Head of caudate nucleus (tissue), 42 donors: ENCODE data around the gene ITGB2.

Experiments used
- DNase-seq, 42 donors: peaks; one replicate each; pipeline versions ENCODE4 v3.0.0 to v3.0.0-alpha.2; 2020 to 2021; ENCODE audit warnings: mixed read lengths in 7 of 42
- intact Hi-C: fragments of 100-400 bp; cut with DNase I; formaldehyde crosslinking; loops from one replicate; pipeline ENCODE4 v1.15.0; 2022

The ITGB2 gene

DNA sequence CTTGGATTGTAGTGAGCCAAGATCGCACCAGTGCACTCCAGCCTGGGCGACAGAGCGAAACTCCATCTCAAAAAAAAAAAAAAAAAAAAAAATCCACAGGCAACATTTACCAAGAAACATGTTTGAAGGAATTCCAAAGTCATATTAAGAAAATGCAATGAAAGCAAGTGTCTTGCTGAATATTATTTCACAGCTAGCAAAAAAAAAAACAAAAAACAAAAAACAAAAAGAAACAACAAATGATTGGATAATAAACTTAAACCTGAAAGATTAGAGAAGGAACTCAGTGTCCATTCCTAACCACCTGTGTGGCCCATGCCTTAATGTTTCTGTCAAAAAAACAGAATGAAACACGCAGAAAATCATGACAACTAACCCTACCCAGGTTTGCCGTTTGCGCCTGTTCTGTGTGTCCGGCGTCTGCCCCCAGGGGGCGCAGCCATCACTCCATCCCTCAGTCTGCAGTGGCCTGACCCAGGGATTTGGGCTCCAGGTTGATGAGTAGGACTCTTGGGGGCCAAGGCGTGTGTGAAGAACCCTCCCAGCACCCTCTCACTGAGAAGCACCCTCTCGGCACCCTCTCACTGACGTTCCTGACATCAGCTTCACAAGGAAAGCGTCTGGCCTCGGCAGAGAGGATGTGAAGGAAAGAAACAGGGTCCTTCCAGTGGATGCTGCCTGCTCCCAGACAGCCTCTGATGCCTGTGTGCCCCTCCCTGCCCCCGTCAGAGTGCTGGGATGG is 28.0 kb downstream of the ITGB2 start:
- peak in 40 of 42 donors; percentile 26 to 83 (median 62) for DNase-seq
- intact Hi-C loops, result no loop called here

DNA sequence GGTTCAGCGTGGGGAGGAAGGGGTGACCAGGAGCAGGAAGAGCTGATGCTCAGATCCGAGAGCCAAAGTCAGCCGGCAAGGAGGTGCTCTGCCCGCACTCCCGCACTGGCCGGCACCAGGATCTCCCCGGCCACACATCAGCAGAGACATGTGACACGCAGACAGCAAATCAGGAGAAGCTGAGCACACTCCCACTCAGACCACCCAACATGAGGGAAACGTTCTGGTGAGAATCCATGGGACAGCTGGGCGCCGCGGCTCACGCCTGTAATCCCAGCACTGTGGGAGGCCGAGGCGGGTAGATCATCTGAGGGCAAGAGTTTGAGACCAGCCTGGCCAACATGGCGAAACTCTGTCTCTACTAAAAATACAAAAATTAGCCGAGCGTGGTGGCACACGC is 28.6 kb downstream of the ITGB2 start:
- intact Hi-C loops, result no loop called here
- DNase-seq, result no peak

DNA sequence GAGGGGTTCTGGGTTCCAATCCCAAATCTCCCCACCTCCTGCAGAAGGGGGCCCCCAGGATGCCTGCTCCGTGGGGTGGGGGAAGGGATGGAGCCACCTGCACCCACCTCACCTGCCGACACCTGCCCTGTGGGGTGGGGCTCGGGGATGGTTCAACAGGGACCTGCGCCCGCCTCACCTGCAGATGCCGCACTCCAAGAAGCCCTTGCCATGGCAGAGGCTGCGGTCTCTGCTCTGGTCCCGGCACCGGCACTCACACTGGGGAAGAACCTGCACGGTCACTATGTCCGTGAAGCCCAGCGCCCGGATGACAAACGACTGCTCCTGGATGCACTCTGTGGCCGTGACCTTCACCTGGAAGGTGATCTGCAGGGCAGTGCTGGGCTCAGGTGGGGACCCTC is 29.1 kb downstream of the ITGB2 start:
- no peak for DNase-seq
- intact Hi-C loops, result no loop called here

DNA sequence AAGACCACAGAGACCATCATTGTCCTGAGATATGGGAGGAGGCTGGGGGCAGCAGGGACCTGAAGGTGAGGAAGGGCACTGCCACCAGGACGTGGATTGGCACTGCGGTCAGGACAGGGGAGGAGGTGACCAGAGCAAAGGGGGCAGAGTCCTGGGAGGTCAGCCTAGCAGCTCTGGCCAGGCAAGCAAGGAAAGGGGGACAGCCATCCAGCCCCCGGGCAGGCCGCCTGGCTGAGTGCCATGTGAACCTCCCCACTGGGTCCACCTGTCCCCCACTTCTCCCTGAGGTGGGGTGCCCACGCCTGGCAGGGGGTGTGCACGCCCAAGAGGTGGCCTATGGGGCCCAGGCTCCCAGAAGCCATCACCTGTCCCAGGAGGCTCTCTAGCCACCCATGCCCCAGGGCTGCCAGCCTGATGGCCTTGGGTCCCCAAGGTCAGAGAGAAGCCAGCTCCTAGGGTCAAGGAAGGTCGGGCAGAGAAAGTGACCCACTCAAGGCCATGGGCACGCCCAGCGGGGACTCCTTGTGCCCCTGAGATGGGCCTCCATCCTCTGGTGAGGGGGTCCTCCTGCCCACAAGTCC is 29.6 kb downstream of the ITGB2 start:
- intact Hi-C loops, result no loop called here

DNA sequence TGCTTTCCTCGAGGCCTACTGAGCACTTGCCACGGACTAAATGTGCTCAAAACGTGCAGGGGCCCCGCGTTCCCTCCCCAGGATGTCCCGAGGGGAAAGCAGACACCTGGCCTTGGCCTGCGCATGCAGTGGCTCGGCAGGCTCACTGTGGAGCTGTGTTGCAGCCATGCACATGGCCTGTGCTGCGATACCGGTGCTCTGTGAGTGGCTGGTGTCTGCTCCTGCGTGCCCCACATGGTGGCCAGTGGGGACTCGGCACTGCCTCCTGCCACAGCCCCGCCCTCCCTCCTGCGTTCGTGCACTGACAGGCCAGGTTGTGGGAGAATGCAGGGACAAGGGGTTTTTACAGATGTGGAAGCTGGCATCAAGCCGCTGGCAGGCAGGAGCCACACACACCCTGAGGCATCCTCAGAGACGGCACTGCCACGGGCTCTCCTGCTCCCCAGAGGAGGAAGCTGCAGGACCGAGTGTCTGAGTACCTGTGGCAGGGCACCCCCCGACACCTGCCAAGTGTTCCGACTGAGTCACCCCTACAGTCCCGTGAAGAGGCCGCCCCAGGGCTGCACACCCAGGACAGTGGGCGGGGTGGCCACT is 30.3 kb downstream of the ITGB2 start:
- DNase-seq, result no peak
- intact Hi-C loops, result no loop called here

More for the DNA sequence above, 29.6 kb downstream of the ITGB2 start:
- no peak for DNase-seq

DNA sequence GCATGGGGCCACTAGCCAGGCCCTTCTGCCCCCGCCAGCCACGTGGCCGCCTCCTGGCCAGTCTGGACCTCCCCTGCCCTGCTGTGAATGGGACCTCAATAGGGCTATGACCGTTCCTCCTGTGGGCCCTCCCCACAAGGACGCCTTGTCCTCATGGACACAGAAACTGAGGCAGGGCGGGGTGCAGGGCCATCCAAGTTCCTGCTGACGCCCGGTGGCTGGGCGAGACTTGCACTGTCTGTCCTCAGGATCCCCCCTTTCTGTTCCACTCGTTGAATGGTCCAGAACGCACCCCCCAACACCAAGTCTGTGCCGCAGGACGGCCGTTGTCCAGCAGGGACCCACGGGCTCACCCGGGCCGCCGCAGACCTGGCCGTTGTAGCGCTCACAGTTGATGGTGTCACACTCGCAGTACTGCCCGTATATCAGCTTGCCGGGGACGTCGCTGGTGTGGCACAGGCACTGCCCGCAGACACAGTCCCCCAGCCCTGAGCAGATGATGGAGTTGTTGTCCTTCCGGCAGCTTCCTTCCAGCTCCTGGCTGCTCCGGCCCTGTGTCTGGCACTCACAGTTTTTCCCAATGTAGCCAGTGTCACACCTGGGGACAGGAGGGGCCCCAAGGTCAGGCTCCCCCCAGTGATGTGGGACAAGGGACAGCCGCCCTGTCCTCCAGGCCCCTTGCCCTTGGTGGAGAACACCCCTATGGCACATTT is 30.9 kb downstream of the ITGB2 start:
- DNase-seq, result no peak
- intact Hi-C loops, result no loop called here

DNA sequence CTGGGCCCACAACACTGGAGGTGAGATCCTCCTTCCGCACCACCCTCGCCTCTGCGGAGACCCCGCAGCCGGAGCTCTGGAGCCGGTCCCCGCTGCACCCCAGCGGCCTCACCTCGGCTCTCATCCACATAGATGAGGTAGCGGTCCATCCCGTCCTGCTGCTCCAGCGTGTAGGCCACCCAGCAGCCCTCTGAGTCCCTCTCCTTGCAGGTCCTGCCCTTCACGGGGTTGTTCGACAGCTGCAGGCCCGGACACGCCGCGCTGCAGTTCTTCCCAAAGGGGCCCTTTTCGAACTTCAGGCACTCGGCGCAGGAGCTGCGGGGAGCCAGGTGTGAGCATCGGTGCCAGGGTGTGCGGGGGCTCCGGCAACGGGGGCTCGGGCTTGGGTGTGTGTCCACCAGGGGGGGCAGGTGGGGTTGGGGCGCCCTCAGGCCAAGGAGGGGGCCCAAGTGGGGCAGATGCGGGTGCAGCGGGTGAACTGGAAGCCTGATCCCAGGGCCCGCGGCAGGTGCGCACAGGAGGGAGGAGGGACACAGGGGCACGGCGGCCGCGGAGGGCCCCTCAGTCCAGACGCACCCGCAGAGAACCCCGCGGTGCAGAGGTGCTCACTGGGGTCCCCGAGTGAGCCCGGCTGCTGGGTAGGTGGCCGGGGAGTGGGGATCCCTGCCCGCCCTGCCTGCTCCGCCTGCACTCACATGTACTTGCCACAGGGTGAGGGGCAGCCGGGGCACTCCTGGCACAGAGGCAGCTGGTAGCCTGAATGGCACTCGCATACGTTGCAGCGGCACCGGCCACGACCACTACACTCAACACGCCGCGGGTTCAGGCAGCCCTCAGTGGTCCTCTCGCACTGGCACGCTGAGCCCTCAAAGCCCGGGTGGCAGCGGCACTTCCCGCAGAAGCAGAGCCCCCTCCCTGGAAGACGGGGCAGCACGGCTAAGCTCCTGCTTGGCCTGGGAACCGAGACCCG is 31.8 kb downstream of the ITGB2 start:
- intact Hi-C loops, result no loop called here
- no peak for DNase-seq

DNA sequence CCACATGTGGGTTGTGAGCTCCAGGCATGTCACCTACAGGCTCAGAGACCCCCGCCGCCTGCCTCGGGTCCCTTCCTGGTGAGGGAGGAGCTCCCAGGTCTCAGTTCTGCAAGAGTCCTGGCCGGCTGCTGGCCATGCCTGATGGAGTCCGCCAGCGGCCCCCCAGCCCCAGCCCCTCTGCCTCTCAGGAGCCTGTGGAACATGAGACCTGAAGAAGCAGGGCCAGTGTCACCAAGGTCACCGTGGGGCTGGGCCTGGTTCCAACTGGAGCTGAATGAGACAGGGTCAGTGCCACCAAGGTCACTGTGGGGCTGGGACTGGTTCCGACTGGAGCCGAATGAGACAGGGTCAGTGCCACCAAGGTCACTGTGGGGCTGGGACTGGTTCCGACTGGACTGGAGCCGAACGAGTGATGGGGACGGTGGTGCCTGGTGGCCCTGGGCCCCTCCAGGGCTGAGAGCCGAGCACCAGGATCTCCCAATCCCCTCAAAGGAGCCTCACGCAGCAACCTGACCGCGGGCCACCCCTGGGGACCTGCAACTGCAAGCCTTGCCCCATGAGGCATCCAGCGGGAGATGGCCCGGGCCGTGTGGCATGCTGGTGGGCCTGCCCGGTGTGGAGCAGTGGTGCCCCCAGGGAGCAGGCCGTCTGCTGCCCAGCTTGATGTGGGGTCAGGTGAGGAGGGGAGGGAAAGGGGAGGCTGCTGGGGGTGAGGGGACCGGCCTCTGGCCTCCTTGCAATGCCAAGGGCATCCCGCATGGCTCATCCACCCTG is 32.7 kb downstream of the ITGB2 start:
- intact Hi-C loops, result no loop called here
- DNase-seq, result no peak

DNA sequence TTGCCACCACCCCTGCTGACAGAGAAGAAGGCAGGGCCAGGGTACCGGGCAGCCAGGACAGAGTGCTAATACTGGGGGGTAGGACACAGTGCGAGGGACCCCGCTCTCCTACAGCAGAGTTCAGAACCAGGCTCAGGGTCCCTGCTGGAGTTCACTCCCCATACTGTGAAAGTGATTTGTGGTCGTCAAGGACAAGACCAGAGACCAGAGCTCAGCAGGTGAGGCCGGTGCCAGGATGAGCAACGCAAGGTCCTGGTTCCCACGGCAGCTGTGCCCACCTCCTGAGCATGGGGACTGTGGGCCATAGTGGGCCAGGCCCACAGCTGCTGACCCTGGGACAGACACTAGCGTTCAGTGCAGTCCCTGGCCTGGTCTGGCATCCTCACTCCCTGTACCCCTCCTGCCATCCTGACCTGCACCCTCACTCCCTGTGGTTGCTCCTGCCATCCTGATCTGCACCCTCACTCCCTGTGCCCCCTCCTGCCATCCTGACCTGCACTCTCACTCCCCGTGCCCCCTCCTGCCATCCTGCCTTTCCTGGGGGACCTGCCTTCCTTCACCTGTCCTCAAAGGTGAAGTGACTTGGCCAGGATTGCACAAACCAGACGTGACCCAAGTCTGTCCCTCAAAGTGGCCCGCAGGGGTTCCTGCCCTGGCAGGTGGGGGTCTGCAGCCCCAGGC is 33.4 kb downstream of the ITGB2 start:
- intact Hi-C loops, result no loop called here
- no peak for DNase-seq

DNA sequence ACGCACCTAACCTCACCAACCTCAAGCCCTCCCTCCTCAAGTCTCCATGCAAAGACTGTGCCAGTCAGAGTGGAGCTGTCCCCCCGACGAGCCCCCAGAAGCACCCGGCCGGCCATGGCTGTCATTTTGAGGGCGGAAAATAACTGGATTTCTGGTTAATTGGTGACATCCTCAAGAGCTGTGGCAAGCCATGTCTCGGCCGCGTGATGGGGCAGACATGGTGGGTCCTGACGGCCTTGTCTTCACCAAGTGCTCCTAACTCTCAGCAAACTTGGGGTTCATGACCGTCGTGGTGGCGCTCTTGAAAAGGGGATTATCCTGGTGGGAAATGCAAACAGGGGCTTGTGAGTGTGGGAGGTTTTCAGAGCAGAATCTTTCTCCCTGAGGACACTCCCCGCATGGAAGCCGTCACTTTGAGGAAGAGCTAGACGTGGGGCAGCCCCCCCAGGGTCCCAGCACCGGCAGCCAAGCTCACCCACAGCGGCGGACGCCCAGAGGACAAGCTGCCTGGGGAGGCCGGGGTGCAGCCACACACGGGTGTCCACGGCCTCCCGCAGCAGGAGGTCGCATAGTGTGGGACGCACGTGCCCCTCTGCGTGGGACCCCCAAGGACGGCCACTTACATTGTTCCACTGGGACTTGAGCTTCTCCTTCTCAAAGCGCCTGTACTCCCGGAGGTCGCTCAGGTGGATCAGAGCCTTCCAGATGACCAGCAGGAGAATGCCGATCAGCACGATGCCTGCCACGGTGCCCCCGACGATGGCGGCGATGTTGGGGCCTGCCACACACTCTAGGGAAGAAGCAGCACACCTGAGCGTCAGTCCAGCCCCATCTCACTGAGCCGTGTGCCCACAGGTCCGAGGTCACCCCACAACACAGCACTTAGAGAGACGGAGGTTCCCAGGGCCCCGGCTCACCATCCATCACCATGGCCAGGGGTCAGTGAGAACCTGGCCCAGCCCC is 34.3 kb downstream of the ITGB2 start:
- DNase-seq, result no peak
- intact Hi-C loops, result no loop called here

DNA sequence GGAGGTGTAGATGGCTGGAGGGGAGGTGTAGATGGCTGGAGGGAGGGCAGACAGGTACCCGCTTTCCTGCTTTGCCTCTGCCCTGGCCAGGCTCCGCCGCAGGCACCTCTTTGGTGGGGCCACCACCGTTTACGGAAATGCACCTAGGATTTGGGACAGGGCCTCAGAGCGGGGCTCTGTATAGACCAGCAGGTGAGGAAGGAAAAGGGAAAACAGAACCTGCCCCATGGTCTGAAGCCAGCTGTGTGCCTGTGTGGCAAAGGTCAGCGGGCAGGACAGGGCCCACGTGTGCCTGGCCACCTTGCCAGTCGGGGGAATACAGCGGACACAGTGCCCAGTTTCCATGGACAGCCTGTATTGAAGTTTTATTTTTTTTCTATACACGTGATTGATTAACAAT is 35.1 kb downstream of the ITGB2 start:
- no peak for DNase-seq
- intact Hi-C loops, result no loop called here

DNA sequence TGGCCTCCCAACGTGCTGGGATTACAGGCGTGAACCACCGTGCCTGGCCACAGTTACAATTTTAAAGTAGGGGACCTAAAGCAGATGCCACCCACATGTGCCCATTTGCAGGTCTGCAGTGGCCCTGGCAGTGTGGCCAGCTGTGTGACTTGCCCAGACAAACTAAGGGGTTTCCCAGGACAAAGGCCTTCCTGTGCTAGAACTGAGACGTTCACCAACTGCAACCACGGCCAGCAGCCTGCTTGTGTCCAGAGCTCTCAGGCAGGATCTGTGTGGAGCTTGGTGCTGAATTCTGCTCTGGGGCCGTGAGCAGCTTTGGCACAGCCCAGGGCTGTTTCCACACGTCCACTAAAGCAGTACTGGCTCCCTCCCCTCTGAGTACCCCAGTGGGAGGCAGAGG is 36.6 kb downstream of the ITGB2 start:
- intact Hi-C loops, result no loop called here
- DNase-seq, result no peak

DNA sequence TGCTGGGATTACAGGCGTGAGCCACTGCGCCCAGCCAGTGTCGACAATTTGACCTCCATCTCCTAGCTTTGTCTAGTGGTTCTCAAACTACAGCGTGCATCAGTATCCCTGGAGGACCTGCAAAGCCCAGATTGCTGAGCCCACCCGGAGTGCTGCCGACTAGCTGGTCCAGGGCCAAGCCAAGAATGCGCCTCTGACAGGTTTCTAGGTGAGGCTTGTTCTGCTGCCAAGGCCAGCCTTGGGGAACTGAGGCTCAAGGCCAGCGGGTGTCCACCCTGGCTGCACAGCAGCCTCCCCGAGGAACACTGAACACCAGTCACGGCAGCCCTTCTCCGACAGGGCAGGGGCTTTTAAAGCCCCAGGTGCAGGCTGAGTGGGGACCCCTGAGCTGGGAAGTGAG is 37.4 kb downstream of the ITGB2 start:
- DNase-seq, result no peak

DNA sequence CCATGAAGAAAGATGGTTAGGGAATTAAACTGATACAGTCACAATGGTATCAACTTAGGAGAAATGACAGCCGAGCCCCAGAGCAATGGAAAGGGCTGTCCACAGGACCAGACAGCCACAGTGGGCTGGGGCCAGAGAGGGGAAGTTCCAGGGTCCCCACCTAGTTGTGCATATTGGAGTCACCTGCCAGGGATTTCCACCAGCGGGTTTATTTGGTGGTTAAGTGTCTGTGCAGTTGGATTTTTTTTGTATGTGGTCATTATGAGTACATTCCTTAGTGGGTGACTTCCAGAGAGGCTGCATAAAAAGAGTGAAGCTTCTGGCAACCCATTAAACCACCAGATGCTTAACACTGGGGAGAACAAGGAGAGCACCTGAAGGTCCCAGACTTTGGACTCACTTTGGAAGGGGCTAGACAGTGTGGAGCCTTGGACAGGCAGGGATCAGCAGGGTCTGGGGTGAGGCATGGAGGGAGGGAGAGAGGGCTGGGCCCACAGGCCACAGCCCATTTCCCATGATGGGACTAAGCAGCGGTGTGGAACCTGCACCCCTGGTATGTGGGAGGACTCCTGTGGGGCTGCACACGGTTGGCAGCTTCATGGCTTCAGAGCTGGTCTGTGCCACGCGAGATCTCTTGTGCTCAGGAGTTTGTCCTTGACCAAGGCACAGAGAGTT is 39.4 kb downstream of the ITGB2 start:
- intact Hi-C loops, result no loop called here
- DNase-seq, result no peak

More for the DNA sequence above, 37.4 kb downstream of the ITGB2 start:
- intact Hi-C loops, result no loop called here

DNA sequence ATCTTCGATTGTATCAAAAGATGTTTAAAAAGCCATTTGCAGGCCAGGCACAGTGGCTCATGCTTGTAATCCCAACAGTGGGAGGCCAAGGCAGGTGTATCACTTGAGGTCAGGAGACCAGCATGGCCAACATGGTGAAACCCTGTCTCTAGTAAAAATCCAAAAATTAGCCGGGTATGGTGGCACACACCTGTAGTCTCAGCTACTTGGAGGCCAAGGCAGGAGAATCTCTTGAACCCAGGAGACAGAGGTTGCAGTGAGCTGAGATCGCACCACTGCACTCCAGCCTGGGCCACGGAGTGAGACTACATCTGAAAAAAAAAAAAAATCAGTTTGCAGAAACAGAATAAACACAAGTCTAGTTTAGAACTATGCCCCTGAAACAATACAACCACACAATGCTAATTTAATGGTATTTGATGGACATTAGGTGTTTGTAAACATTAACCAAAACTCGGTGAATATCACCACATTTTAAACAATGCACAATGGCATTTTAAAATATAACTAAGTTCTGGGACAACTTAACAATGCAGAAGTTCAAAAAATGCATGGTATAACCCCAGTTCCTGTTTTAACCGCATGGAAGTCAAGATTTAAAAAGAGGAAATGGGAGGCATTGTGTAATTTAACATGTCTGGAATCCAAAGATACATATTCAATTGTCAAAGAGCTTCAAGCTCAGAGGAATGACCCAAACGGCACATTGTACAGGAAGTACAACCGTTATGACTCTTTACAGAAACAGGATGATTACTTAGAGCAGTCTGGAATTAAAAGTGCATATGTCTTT is 40.1 kb downstream of the ITGB2 start:
- DNase-seq, result no peak

More for the DNA sequence above, 40.1 kb downstream of the ITGB2 start:
- intact Hi-C loops, result no loop called here
